HG03565 (cell line): ENCODE data around the gene DCAF4.
"Not testable (repeated sequence)": the region's sequence is repeated elsewhere in the genome, so short reads cannot be mapped to it uniquely, and the experiment has no call there.

ENCODE experiments used
- ATAC-seq: cut with Tn5 transposase; IDR thresholded peaks from one replicate; pipeline ENCODE4 v1.9.1; 2021; ENCODE audit warnings: mild to moderate bottlenecking, moderate library complexity; ENCODE audit not compliant: unreplicated experiment

DCAF4 gene

GRCh38 chr14:72929316-72930080, 3.2 kb downstream of the DCAF4 start:
- no peak for ATAC-seq

- no peak for ATAC-seq
Observed at GRCh38 chr14:72932893-72933292, 6.6 kb downstream of the DCAF4 start.

DNA sequence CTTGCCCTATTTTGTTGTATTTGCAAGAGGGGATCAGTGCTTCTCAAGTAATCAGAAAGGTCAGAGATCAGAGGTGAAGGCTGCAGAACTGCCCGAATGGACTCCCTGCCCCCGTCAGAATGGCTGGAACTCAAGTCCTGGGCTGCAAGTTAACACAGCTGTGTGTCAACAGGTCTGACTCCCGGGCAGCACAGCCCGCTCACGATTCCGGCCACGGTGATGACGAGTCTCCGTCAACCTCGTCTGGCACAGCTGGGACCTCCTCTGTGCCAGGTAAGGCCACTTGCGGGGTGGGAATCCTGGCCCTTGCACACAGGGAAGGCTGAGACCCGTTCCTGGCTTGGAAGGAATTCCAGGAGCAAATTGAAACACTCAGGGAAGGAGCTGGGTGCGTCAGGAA, 13.4 kb downstream of the DCAF4 start:
- ATAC-seq = no peak

DNA sequence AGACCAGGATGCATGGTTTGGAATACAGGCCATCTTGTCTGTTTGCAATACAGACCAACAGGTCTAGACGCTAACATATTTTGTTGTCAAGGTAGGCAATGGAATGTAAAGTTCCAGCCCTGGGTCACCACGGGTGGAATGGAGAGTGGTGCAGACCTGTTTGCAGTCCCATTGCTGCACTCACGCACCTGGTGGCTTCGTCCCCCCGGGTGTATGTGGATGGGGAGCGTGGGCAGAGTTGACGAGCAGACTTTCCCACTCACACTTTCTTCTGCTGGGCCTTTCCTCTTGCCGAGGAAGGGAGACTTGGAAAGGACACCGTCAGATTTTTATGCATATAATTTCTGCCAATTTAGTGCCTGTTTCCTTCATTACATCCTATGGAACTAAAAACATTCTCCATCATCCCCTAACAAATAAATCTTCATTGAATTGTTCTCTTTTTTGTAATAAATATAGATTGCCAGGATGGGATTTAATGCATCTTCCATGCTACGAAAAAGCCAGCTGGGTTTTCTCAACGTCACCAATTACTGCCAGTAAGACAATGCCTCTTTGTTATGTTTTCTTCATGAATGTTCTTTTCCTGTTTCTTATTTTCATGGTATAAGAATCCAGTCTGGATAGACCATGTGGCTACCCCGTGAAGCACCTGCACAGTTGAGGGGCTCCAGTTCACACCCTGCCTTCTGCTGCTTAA, 15.2 kb downstream of the DCAF4 start:
- no peak for ATAC-seq

DNA sequence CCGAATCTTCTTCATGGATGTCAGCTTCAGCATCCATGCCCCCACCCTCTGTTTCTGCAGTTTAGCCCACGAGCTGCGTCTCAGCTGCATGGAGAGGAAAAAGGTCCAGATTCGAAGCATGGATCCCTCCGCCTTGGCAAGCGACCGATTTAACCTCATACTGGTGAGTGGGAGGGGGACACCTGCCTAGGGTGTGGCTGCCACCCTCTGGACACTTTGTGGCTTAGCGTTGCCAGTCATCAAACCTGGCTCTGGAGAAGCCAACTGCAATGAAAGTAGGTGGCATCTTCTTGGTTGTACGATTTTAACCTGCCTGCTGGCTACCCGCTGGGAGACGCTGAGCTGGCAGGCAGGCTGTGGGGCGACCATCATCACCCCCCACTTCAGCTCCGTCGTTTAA, 16.7 kb downstream of the DCAF4 start:
- ATAC-seq = no peak

GRCh38 chr14:72943876-72944430, 17.7 kb downstream of the DCAF4 start:
- ATAC-seq = no peak

GRCh38 chr14:72945356-72946027, 19.2 kb downstream of the DCAF4 start:
- no peak for ATAC-seq

GRCh38 chr14:72946491-72946890, 20.2 kb downstream of the DCAF4 start:
- no peak for ATAC-seq

GRCh38 chr14:72947366-72948160, 21.3 kb downstream of the DCAF4 start:
- ATAC-seq = no peak

DNA sequence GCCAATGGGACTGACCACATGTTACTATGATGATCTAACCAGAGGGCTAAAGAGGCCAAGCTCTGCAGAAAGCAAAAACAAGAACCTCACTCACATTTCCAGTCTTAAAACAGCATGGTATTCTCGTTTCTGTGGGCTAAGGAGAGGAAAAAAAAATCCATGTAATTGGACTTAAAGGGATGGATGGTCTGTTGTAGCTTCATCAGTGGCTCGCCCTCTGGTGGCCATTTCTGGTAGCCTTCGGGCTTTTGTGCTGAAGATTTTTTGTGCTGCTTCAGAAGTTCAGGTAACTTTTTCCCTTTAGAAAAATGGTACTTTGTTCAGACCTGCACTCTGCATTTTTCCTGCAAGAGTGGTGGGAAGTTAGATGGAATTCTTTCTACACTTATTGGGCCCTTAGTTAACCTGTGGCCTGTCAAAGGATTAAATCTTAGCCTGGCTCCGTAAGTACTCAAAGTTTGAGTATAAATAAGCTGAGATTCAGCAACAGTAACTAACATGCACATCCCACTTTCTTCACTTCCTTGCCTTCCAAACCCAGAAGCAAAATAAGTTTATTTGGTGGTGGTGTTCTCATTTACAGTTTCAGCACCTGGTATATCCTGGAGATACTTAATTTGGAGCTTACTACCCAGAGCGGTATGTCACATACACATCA, 22.3 kb downstream of the DCAF4 start:
- ATAC-seq = no peak

DNA sequence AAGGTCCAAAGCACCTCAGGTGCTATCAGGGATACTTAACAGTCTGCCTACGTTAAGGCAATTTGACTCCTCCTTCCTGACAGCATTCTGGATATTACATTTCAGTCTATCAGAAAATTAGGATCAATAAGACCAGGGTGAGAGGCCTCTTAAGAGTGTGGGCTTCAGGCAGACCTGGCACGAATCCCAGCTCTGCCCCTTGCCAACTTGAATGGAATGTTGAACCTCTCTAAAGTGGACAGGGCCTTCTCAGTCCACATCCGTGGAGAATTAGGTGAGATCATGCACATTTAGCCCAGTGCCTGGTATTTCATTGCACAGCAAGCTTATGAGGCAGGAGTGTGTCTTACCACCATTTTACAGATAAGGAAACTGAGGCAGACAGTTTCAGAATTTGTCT, 25.9 kb downstream of the DCAF4 start:
- no peak for ATAC-seq

DNA sequence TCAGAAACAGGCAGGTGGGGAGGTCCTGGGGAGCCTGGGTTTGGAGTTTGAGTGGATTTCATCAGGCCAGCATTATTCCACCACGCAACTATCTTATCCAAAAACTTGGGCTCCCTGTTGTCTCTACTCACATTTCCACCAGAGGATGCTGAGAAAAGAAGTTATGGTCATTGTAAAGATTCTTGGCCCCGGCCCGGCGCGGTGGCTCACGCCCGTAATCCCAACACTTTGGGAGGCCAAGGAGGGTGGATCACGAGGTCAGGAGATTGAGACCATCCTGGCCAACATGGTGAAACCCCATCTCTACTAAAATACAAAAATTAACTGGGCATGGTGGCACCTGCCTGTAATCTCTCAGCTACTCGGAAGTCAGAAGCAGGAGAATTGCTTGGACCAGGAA, 30.5 kb downstream of the DCAF4 start:
- not testable (repeated sequence) for ATAC-seq

- no peak for ATAC-seq
Observed at GRCh38 chr14:72957213-72957612, 30.9 kb downstream of the DCAF4 start.

- no peak for ATAC-seq
Observed at GRCh38 chr14:72958548-72958947, 32.3 kb downstream of the DCAF4 start.

GRCh38 chr14:72961016-72961415, 34.8 kb downstream of the DCAF4 start:
- not testable (repeated sequence) for ATAC-seq

GRCh38 chr14:72961579-72962335, 35.5 kb downstream of the DCAF4 start:
- ATAC-seq = no peak

- not testable (repeated sequence) for ATAC-seq
Observed at GRCh38 chr14:72962336-72962754, 36.1 kb downstream of the DCAF4 start.

DNA sequence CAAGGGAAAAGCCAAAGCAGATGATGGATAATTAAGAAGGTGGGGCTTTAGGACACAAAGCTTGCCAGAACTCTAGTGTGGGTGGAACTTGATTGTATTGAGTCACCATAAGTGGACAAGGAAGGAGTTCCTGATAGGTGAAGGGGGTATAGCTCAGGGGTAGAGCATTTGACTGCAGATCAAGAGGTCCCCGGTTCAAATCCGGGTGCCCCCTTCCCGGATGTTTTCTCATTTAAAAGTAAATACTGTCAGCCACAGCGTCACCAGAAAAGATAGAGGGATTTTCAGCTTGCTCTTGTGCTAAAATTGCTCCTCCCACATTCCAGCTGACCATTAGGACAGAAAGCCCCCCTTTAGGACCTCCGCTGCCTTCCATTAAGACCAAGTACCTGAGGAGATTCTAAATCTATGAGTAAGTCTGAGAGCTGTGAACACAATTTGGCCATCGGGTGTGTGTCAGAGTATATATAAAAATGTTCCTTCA, 36.6 kb downstream of the DCAF4 start:
- no peak for ATAC-seq

- ATAC-seq = no peak
Observed at GRCh38 chr14:72965249-72965648, 39.0 kb downstream of the DCAF4 start.
